GM20000 (cell line): ENCODE data around the gene UNC5B.

Experiments
- DNase-seq: peaks from one replicate; pipeline ENCODE4 v3.0.0; 2012; ENCODE audit warnings: low spot score
- TF ChIP-seq, protein P1 (sequence below): IDR thresholded peaks from 2 replicates; pipeline ENCODE4 v1.5.1; 2012; ENCODE audit warnings: mild to moderate bottlenecking, control low read depth; ENCODE audit errors: extremely low read depth, missing control alignments

UNC5B gene

DNA sequence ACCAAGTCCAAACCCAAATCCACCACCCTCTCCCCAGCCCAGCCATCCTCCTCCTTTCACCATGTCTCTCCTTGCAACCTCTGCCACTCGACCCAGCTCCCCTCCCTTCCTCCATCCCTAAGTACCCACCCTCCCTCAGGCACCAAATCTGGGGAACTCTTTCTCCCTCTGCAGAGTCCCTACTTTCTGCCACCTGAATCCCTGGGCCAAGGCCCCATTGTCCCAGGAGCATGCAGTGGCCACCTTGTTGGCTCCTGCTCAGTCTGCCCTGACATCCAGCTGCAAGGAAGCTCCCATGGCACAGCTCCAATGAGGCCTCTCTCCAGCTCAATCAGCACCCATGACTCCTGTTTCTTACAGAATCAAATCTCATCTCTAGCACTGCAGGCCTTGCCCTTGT, 5.5 kb upstream of the UNC5B start:
- DNase-seq, result no peak

DNA sequence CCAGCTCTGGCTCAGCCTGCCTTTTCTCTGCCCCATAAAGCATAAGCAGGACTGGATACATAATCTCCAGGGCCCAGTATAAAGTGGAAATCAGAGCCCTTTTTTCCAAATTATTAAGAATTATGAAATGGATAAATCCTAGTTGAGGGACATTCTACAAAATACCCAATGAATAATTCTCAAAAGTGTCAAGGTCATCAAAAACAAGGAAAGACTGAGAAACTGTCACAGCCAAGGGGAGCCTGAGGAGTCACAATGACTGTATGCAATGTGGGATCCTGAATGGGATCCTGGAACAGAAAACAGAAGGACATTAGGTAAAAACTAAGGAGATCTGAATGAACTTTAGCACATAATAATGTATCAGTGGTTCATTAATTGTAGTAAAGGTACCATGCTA, 4.8 kb upstream of the UNC5B start:
- TF ChIP-seq, protein P1, sequence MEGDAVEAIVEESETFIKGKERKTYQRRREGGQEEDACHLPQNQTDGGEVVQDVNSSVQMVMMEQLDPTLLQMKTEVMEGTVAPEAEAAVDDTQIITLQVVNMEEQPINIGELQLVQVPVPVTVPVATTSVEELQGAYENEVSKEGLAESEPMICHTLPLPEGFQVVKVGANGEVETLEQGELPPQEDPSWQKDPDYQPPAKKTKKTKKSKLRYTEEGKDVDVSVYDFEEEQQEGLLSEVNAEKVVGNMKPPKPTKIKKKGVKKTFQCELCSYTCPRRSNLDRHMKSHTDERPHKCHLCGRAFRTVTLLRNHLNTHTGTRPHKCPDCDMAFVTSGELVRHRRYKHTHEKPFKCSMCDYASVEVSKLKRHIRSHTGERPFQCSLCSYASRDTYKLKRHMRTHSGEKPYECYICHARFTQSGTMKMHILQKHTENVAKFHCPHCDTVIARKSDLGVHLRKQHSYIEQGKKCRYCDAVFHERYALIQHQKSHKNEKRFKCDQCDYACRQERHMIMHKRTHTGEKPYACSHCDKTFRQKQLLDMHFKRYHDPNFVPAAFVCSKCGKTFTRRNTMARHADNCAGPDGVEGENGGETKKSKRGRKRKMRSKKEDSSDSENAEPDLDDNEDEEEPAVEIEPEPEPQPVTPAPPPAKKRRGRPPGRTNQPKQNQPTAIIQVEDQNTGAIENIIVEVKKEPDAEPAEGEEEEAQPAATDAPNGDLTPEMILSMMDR, result no peak
- DNase-seq, result no peak

More for the DNA sequence above, 5.5 kb upstream of the UNC5B start:
- TF ChIP-seq, protein P1, result no peak

DNA sequence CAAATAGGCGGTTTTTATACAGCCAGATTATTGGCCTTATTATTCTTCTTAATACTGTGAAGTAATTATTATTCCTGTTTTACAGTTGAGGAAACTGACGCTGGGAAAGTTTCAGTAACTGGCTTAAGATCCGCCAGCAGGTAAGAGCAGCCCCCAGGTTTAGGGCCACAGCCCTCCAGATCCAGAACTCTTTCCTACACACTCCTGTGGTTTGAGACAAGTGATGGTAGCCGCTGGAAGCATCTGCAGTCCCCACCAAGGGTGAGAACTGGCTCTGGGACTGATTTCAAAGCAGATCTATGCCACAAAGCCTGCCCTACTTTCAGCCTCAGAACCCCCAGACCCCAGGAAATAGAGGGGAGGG, 3.0 kb upstream of the UNC5B start:
- TF ChIP-seq, protein P1, result no peak
- no peak for DNase-seq

DNA sequence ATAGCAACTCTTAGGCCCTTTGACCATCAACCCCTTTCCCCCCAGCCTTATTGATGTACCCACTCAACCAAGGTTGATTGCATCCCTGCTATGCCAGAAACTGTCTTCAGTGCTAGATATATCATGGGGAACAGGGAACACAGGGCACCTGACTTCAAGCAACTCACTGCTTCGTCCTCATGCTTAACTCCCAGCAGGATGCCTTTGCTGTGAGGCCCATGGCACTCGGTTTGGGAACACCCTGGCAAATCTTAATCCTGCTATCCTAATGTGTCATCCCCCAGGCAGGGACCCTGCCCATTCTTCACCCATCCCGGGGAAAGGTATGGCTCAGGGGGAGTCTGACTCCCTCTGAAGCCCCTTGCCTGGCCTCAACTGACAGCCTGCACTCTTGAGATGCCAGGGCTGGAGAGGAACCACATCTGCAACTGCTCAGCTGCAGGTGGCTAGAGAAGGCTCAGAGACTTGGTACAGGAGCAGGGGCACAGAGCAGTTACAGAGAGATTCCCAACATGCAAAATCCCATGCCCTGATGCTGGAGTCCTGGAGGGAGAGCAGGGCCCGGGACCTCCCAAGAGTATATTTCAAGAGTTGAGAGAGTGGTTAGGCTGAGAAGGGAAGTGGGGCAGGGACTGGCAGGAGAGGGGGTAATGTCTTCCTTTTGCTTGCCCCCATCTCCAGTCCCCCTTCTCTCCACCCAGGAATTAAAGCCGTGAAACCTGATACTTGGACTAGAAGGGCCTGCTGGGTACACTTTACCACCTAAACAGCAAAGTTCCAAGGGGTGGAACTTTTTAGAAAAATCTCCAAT, 2.4 kb upstream of the UNC5B start:
- TF ChIP-seq, protein P1, result no peak
- no peak for DNase-seq

DNA sequence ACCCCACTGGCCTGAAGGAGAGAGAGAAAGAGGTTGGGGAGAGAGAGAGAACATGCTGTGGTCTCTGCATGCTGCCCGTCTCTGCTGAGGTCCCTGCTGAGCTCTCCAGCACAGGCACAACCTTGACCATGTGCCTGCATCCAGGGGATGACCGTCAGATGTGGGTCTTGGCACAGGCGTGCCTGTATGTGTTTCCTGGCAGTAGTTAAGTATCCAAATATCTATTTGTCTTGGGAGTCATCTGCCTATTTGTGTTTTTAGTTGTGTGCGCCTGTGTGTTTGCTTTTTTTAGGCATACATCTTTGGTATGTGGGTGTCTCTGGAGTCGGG, 1.9 kb upstream of the UNC5B start:
- TF ChIP-seq, protein P1, result no peak
- no peak for DNase-seq

DNA sequence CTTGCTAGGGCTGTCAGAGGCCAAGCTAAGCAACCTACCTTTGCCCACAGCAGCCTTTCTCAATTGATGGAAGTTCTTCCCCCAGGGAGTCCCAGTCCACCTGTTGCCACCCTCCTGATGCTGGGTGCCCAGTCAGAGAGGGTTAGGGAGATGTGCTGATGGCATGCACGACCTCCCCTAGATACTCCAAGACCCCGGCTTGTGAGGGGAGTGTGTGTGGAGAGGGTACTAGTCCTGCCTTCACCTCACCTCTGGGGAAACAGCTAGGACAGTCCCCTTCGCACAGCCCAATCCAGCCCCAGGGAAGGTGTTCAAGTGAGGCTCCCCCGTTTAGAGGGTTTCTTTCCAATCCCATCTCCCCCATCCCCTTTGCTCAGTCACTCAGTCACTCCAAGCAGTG, 1.3 kb upstream of the UNC5B start:
- TF ChIP-seq, protein P1, result no peak
- DNase-seq, result no peak

DNA sequence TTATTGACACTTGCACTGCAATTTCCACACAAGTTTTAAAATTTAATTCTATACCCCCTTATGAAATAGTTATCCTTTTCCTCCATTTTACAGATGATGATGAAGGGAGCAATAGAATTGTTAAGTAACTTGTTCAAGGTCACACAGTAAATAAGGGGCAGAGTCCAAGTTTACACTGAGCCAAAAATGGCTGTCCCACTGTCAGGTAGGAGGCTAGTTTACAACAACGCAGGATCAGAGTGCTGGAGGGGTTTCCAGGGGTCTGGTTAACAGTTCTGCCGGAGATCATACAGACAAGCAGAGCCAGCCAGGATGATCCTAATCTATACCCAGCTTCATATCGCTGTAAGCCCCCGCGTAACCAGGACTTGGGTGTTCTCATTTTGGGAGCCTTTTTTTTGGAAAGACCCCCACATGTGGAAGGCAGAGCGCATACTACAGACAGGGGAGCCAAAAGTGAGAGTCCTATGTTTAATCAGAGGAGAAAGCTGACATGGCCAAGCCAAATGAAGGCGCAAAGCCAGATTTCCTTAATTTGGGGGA, 524 bp upstream of the UNC5B start:
- DNase-seq, result no peak
- TF ChIP-seq, protein P1, result no peak
